Measurements from ENCODE around the gene RGMB.

Gene RGMB

DNA sequence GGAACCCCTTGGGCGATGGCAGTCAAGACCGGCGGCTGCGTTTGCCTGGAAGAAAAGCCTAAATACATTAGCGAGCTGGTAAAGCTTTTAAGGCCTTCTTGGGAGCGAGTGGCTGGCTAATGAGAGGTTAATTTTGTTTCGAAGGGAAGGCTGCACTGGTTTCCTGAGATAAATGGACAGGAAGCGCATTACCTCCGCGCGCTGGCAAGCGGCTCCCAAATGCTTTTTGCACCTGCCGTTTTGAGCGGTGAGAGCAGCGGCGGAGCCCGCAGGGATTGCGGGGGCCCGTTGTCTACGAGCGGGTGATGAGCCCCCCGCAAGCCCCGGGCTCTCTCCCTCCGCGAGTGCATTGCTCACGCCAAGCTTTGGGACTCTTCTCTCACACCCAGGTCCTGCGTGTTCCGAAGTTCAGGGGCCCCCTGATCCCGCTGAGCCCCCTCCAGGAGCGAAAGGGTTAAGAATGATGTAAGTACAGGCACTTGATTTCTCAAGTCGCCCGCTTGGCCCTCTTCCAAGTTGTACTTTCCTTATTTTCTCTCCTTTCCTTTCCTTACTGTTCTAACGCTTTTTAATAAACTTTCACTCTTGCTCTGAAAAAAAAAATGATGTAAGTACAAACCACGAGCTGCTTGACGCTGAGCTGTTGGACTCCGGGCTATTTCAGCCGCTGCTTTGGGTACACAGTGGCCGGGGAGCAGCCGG, 3.1 kb upstream of the RGMB start:
- H3K27ac ChIP-seq, result peak overlapping the region; percentile 92
- TF ChIP-seq ZFX (IDR thresholded peaks at IDR 0.05; ENCODE audit: borderline replicate concordance), result no peak
- TF ChIP-seq, protein P1, sequence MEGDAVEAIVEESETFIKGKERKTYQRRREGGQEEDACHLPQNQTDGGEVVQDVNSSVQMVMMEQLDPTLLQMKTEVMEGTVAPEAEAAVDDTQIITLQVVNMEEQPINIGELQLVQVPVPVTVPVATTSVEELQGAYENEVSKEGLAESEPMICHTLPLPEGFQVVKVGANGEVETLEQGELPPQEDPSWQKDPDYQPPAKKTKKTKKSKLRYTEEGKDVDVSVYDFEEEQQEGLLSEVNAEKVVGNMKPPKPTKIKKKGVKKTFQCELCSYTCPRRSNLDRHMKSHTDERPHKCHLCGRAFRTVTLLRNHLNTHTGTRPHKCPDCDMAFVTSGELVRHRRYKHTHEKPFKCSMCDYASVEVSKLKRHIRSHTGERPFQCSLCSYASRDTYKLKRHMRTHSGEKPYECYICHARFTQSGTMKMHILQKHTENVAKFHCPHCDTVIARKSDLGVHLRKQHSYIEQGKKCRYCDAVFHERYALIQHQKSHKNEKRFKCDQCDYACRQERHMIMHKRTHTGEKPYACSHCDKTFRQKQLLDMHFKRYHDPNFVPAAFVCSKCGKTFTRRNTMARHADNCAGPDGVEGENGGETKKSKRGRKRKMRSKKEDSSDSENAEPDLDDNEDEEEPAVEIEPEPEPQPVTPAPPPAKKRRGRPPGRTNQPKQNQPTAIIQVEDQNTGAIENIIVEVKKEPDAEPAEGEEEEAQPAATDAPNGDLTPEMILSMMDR (IDR thresholded peaks at IDR 0.05), result no peak

DNA sequence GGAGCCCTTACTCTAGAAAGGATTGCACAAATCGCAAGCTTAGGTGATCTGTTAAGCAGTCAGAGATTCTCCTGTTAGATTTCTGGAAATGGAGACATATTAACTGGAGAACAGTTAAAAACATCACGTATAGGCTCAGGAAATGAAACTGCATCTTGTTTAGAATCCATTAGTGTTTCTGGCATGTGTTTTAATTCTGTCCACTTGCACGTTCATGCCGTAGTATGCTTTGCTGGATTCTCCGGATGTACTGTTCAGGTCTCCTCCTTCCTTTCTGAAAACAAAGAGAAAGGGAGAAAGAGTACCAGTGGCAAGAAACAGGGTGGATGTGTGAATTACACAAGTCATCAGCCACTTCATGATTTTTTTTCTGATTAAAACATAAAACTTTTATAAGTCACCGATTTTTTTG, 2.5 kb upstream of the RGMB start:
- H3K27ac ChIP-seq, result peak overlapping the region; percentile 92
- TF ChIP-seq, protein P1 (IDR thresholded peaks at IDR 0.05), result no peak
- TF ChIP-seq ZFX (IDR thresholded peaks at IDR 0.05; ENCODE audit: borderline replicate concordance), result no peak

- no peak for TF ChIP-seq ZFX (IDR thresholded peaks at IDR 0.05; ENCODE audit: borderline replicate concordance)
- TF ChIP-seq, protein P1 (IDR thresholded peaks at IDR 0.05), result peak; percentile 97
- peak overlapping the region; percentile 92 for H3K27ac ChIP-seq
These were observed 1.9 kb upstream of the RGMB start for GRCh38 chr5:98771382-98772109.

DNA sequence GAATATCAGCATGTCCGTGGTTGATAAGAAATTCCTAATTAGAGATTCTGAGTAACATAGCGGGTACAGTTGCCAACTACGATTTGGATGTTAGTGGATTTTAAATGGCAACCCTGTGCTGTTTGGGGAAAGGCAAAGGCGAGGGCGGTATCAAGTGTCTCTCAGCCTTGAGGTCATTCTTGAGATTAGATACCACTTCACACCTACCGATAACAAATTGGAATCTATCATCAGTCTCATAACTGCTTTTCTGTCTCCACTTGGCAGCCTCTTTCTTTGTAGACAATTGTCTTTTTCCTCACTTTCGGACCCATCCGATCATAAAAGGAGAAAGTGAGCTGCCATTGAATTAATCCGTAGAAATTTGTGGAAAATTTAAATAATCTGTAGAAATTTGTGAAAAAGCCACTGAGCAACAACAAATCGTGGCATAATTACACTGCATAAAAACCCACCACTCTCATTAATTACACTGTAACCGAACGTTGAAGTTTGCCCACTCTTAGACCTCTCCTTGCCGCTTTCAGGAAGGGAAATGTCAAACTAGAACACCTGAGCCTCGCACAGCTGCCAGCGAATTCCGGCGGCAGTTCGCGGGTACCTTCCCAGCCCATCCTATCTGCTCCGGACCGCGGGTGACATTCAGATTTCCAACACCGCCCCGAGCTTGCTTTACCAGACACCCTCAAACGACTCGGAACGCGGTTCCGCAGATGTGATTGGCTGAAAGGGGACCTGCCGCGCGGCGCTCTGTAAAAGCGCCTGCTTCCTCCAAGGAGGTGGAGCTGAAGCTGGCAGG, 849 bp upstream of the RGMB start:
- H3K27ac ChIP-seq, result peak overlapping the region; percentile 92
- TF ChIP-seq, protein P1 (IDR thresholded peaks at IDR 0.05), result no peak
- TF ChIP-seq ZFX (IDR thresholded peaks at IDR 0.05; ENCODE audit: borderline replicate concordance), result no peak

- H3K27ac ChIP-seq, result peak overlapping the region; percentile 92
These were observed 324 bp upstream of the RGMB start for GRCh38 chr5:98773214-98773463.

DNA sequence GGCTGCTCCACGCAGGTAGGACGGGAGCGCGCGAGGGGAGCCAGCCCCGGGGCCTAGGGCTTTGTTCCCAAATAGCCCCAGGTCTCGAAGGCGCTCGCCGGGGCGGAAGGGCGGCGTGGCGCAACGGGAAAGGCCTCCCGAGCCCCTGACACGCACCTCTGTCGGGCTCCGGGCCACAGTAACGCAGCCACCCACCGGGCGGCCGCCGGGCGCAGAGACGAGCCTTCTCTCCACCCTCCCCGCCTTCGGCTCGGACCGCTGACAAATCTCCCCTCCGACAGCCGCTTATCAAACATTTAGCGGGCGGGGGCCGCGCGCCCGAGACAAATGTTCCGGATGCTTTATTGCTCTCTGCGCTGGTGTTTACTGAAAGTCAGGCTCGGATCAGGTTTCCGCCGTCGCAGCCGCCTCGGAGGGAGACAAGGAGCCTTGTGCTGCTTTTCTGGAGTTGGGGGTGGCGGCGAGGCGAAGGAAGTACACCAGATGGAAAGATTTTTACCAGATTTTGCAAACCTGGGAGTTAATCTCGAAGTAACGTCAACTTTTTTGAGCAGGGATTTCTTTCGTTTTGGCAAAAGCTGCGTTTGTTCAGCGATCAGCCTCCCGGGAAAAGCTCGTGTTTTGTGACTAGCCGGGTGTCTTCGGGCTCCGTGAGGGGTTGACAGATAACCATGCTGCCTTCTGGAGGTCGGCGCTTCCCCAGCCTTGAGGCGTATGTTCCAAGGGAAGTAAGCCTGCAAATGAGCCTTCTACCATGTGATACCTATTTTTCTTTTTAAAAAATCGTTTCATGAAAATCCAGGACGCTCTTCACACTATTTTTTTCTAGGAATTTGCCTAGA, 950 bp downstream of the RGMB start:
- TF ChIP-seq, protein P1 (IDR thresholded peaks at IDR 0.05), result 0 out of 2 replicates have a peak, but pooled peaks have one; percentile 17
- no peak for TF ChIP-seq ZFX (IDR thresholded peaks at IDR 0.05; ENCODE audit: borderline replicate concordance)
- H3K27ac ChIP-seq, result peak overlapping the region; percentile 92

More at GRCh38 chr5:98773214-98773463, 324 bp upstream of the RGMB start:
- TF ChIP-seq, protein P1 (IDR thresholded peaks at IDR 0.05), result no peak
- no peak for TF ChIP-seq ZFX (IDR thresholded peaks at IDR 0.05; ENCODE audit: borderline replicate concordance)
